GM12873 (cell line): ENCODE results near the gene PAPOLA.

Experiments
- CTCF ChIP-seq: IDR thresholded peaks from 2 replicates; pipeline ENCODE4 v1.5.1; 2012; ENCODE audit warnings: low read depth, mild to moderate bottlenecking, moderate library complexity, low read length, control low read depth; ENCODE audit not compliant: insufficient read depth; ENCODE audit errors: missing control alignments

PAPOLA gene

GRCh38 chr14:96514694-96515093 lies 12.5 kb downstream of the PAPOLA start:
- TF ChIP-seq CTCF, result no peak

- no peak for TF ChIP-seq CTCF
Observed at GRCh38 chr14:96515731-96516130, 13.5 kb downstream of the PAPOLA start.

GRCh38 chr14:96516351-96516750 lies 14.2 kb downstream of the PAPOLA start:
- no peak for TF ChIP-seq CTCF

GRCh38 chr14:96519970-96520369 lies 17.8 kb downstream of the PAPOLA start:
- no peak for TF ChIP-seq CTCF

DNA sequence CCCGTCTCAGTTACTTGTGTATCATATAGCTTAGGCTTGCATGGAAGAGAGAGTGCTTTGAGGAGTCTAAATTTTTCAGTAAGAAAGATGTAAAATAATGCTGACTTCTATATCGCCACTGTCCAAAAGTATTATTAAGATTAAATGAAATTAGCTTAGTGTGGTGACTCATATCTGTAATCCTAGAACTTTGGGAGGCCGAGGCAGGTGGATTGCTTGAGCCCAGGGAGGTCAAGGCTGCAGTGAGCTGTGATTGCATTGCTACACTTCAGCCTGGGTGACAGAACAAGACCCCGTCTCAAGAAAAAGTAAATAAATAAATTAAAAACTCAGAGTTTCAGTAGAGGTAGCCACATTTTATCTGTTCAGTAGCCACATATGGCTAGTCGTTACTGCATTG lies 23.3 kb downstream of the PAPOLA start:
- no peak for TF ChIP-seq CTCF

DNA sequence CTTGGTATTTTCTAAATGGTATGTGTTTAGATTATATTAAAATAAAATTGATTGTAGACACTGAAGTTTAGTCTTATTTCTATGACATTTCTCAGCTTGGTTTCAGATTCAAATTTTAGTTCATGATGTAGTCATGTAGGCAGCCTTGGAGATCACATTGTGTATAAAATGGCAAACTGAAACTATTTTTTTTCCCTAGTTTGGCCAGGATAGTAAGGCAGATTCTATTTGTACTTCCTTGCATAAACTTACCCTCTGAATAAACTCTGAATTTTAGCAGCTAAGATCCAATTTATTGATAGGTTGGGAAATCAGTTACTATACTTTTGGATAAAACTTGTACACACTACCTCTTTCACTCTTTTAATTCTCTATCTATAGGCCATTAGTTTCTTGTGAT lies 30.4 kb downstream of the PAPOLA start:
- no peak for TF ChIP-seq CTCF

DNA sequence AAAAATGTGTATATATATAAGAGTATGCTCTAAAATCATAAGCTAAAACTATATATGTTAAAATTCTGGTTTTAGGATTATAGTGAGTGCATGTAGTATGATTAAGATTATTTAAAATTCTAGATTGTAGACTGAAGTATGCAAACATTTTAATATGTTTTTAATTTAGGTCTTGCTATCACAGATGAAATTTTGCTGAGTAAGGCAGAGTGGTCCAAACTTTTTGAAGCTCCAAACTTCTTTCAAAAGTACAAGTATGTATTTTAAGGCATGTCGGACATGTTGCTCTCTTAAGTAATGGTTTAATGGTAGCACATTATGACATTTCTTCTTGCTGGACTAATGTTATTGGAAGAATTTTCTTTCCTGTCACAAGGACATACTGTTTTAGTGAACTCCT lies 34.6 kb downstream of the PAPOLA start:
- no peak for TF ChIP-seq CTCF
